Right renal pelvis (tissue), 4 donors: ENCODE results near the gene SORBS2. TPM values are rescaled to one million over a fixed set of nuclear protein-coding genes. Genes with fewer than 3 reads are reported as not detected.

ENCODE experiments used
- DNase-seq, 4 donors: peaks; one replicate each; pipeline ENCODE4 v3.0.0-alpha.2; 2013; ENCODE audit warnings: low read depth in 4 of 4, low spot score in 3 of 4, missing footprints in 1 of 4
- polyA plus RNA-seq, 4 donors: library from polyadenylated mRNA; unstranded; fragments of 120-200 nt; gene quantifications; one replicate each; pipeline ENCODE4 v1.2.1, GENCODE V29; 2013; ENCODE audit not compliant: insufficient read length in 4 of 4

Gene SORBS2
- polyA plus RNA-seq, 4 donors, result 68.7 to 80.9 (median 71.8) TPM

DNA sequence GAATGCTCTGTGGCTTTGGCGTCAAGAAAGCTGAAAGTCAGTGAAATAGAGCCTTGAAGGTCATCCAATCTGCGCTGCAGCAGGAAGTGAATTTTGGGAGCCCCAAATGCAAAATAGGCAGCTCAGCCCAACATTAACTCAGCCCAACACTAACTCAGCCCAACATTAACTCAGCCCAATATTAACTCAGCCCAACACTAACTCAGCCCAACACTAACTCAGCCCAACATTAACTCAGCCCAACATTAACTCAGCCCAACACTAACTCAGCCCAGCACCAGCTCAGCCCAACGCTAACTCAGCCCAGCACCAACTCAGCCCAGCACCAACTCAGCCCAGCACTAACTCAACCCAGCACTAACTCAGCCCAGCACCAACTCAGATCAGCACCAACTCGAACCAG lies 71.5 kb downstream of the SORBS2 start:
- no peak for DNase-seq

DNA sequence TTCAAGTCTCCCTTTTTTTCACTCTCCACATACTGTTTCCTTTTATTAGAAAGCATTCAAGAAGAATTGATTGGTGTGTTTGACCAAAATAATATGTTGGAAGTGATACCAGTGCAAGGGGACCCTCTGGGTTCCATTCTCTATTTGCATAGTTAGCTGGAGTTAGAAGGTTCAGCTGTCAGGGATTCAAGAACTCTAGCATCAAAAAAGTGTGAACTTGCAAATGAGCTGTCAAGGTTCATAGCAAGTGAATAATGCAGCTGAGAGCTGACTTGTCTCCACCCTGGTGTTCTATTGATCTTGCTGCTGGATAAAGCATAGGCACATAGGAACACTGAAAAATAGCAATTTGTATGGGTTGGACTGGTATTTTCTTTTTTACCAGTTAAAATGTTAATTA lies 73.2 kb downstream of the SORBS2 start:
- no peak for DNase-seq

- DNase-seq, result no peak
Observed at GRCh38 chr4:185738038-185738552, 73.9 kb downstream of the SORBS2 start.

DNA sequence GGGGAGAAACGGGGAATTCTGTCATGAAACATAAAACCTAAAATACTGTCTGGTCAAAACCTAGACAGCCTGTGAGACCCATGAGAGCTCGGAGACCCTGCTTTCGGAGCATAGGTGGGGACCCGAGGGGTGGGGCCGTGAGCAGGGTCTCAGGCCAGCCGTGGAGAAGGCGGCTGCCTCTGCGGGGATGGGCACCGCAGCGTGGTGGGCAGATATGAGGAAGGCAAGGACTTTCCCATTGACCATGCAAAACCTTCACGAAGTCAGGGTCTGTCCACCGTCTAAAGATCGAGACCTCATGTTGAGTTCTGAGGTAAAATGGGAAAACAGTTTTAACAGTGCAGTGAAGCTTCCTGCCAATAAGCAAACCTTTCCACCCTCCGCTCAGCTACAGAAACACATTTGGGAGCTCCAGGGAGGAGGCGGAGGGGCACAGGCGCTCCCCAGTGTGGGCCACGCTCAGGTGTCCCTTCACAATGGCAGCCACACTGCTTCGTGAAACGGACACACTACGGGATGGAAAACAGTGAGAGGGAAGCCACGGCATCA lies 74.4 kb downstream of the SORBS2 start:
- DNase-seq, result no peak

DNA sequence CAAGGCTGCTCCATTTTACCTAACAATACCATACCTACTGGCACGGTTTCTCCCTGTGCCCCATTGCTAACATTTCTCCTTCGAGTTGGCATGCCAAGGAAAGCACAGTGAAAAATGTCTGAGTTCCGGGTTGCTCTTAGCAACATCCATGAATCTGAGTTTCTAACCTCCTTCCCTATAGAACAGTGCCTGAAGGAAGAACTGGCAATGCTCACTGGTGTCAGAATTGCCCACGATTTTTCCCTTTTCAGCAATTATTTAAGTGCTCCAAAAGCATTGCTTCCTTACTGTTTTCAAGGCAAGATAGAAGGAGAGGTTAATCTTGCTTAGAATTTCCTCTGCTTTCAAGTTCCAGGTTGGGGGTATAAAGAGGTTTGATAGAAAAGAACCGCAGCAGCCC lies 75.1 kb downstream of the SORBS2 start:
- no peak for DNase-seq

DNA sequence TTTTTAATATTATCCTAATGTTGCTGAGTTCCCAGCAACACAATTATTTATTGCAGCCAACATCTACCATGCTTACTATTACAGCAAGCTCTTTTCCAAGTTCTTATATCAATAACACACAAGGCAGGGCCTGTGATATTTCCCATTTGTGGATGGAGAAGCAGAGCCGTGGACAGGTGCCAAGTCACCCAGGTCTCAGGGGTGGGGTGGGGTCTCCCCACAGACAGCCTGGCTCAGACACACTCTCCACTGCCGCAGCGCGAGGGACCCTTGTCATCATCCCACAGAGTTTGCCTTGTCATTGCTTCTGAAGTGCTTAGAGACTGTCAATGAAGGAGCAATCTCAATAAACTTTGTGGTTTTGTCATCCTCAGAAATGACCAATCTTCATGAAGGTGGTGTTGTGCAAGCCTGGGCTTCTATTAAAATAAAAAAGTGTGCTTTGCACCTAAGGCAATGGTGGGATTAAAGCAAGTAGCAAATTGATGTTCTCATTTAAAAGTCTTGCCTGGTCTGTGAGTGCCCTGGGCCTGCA lies 76.1 kb downstream of the SORBS2 start:
- no peak for DNase-seq

GRCh38 chr4:185734930-185735329 lies 77.1 kb downstream of the SORBS2 start:
- DNase-seq, result no peak

DNA sequence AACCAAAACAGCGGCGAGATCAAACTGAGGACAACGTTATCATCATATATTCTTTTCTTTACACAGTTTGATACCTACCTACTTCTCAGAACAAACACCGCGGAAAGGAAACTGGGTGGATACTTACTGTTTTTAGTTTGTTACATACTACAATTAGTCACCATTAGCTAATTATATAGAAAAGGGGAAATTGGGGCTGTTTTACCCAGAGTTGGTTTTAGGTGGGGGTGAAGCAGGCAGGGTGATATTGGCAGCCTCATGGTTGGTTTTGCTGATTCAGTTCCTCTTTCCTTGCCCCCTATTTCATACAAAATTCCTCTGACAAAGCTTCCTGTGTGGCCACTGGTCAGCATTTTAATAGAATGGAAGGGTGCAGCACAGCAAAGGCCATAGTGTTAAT lies 77.8 kb downstream of the SORBS2 start:
- no peak for DNase-seq

DNA sequence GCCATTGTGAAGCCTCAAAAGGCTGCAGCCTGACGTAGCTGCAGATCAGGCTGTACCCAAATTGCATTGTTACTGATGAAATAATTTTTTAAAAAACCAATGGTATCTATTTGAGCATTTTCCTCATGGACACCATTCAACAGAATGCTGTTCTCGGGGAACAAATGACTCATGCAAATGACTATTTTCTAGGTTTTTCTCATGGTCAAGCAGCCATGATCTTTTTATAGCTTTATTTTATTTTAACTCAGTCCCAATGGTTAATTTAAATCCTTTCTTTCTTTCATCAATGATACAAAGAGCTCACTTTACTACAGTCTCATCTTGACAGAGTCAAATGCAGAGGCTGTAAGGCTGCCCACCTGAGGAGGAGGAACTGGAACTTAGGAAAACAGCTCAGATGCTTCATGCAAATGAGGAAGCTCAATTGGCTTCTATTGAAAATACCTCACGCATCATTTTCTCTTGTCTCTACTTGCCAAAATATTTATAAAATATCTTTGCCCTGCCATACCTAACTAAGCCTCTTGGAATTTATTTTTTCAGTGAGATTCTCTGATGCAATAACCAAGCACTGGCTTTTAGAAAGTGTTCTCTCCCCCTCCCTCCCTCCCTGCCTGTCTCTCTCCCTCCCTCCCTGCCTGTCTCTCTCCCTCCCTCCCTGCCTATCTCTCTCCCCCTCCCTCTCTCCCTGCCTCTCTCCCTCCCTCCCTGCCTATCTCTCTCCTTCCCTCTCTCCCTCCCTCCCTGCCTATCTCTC lies 81.0 kb downstream of the SORBS2 start:
- DNase-seq, result no peak

- no peak for DNase-seq
Observed at GRCh38 chr4:185730387-185730786, 81.6 kb downstream of the SORBS2 start.

DNA sequence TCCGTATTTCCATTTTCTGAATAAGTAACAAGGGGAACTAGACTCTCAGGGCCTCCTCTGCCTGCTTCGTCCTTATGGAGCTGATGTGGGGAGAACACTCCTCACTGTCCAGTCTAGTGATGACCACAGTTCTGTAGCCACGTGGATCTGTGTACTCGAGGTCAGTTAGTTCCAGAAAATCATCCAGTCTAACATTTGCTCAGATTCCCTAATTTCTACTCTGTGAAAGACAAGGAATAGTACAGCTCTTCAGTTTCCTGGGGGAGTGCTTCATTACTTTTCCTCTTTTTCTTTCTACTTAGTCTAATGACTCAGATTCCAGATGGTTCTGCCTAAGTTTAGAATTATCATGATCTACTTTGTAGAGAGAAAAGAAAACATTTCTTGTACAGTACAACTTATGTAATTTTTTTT lies 82.6 kb downstream of the SORBS2 start:
- no peak for DNase-seq

- no peak for DNase-seq
Observed at GRCh38 chr4:185728893-185729292, 83.1 kb downstream of the SORBS2 start.

GRCh38 chr4:185726931-185727330 lies 85.1 kb downstream of the SORBS2 start:
- DNase-seq, result no peak

GRCh38 chr4:185723631-185724260 lies 88.2 kb downstream of the SORBS2 start:
- no peak for DNase-seq

GRCh38 chr4:185722029-185722316 lies 90.0 kb downstream of the SORBS2 start:
- DNase-seq, result no peak

DNA sequence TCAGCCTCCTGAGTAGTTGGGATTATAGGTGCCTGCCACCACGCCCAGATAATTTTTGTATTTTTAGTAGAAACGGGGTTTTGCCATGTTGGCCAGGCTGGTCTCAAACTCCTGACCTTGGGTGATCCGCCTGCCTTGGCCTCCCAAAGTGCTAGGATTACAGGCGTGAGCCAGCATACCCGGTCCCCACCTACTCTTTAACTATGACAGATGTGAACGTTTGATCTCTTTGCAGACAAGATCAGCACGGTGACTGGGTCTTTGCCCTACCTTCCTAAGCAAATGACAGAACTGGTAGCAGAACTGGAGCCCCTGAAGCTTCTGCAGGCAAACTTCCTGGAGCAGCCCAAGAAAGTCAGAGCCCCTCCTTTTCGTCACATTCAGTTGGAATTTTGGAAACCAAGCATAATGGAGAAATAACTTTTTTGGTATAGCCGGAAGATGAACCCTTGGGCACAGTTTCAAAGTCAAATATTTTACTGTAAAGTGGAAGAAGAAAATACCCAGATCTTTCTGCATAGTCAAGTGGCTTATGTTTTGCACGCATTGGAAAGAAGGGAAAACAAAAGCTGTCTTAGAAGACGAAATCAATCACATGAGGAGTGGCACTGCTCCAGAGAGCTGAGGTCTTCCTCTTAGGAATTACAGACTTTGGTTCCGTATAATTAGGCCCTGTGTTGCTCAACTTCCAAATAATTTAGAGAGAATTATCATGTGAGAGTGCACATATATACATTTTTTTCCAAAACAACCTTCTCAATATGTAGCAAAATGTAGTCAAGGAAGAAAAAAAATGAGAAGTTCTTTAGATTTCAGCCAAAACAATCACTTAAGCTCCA lies 90.6 kb downstream of the SORBS2 start:
- DNase-seq, result no peak

GRCh38 chr4:185719500-185719858 lies 92.5 kb downstream of the SORBS2 start:
- no peak for DNase-seq

DNA sequence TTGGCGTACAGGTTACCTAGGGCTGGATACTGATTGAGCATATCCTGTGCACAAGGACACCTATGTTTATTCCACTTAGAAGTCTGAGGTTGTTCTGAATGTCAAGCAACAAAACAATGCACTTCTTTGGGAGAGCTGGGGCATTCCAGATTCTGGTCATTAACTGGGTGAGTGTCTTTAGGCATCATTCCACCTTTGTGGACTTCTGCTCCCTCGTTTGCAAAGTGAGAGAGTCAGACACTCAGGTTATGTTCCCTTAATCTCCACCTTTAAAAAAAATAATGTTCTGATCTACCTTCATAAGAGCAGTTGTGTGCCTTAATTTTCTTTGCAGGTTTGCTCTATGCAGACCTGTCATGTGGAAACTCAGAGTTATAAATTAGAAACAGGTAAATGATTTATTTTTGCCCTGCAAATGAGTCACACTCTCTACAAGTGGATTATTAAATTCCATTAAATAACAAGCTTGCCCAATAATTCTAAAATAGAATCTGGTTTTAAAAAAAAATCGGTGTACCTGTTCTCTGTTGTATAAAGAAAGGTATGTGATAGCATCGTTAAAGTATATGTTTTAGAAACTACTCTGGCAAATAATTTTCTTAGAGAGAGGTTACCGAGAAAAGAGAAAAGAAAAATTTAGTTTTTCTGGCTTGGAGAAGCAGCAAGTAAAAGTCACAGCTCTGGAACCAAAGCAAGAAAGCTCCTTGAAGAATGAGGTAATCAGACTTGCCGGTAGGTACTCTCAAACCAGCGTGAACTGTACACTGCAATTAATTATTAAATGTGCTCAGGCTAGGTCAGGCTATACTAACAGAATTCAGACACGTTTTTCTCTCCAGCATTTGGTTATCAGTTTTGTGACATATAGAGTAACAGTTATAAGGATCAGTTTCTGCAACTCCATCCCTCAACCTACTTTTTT lies 93.2 kb downstream of the SORBS2 start:
- DNase-seq, result no peak

GRCh38 chr4:185717377-185717741 lies 94.6 kb downstream of the SORBS2 start:
- no peak for DNase-seq
